ENCODE results near the gene ADGRG6.

The ADGRG6 gene

DNA sequence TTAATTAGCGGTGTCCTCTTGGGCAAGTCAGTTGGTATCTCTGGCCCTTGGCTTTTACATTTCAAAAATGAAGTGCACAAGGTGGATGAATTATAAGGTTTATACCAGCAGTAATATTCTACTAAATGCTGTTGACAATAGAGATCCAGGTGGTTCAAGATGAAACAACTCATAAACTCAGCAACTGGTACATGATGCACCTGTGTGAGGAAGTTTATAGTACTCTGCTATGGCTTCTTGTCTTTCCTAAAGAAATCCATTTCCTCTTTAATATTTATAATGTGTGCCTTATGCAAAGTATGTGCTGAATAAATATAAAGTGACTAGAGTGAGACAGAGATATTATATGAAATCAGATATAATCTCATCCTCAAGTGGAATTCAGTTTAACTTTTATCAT lies 48.5 kb downstream of the ADGRG6 start:
- no peak for DNase-seq

- DNase-seq: no peak
Measured at GRCh38 chr6:142353690-142354089, 51.9 kb downstream of the ADGRG6 start.

- no peak for DNase-seq
Measured at GRCh38 chr6:142354650-142355049, 52.8 kb downstream of the ADGRG6 start.

DNA sequence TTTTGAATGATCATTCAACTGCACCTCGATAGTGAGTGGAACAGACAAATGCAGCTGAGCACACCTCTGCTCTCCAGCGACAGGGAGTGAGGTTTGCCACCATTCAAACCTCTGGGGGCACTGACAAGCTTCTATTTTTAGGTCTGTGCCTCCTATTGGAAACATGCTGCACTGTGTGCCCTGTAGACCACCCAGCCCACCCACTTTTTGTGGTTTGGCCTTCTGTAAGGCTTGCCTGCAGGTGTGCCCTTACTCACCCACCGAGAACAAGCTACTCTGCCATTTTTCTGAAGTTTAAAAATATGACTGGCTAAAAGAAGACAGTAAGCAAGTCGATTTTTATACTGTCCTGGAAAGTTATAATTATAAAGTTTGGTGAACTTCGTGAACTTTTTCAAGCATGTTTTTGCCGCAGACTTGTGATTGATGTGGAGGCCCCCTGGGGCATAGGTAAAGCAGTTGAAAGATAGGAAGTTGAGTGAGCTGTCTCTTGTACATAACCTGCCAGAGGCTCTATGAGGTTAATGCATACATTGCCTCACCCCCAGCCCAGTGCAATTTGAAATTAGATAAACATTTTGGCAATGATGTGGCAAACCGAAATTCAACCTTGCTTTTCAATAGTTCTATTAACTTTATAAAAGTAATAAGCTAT lies 53.8 kb downstream of the ADGRG6 start:
- no peak for DNase-seq

GRCh38 chr6:142356201-142356883 lies 54.5 kb downstream of the ADGRG6 start:
- no peak for DNase-seq

- no peak for DNase-seq
Measured at GRCh38 chr6:142356884-142357225, 55.0 kb downstream of the ADGRG6 start.

- DNase-seq: no peak
Measured at GRCh38 chr6:142357879-142358278, 56.1 kb downstream of the ADGRG6 start.

- DNase-seq: no peak
Measured at GRCh38 chr6:142359271-142359960, 57.6 kb downstream of the ADGRG6 start.

- DNase-seq: no peak
Measured at GRCh38 chr6:142361345-142361744, 59.5 kb downstream of the ADGRG6 start.

GRCh38 chr6:142361779-142362750 lies 60.3 kb downstream of the ADGRG6 start:
- DNase-seq: no peak

- DNase-seq: no peak
Measured at GRCh38 chr6:142367061-142367460, 65.3 kb downstream of the ADGRG6 start.

- no peak for DNase-seq
Measured at GRCh38 chr6:142367501-142368018, 65.8 kb downstream of the ADGRG6 start.

DNA sequence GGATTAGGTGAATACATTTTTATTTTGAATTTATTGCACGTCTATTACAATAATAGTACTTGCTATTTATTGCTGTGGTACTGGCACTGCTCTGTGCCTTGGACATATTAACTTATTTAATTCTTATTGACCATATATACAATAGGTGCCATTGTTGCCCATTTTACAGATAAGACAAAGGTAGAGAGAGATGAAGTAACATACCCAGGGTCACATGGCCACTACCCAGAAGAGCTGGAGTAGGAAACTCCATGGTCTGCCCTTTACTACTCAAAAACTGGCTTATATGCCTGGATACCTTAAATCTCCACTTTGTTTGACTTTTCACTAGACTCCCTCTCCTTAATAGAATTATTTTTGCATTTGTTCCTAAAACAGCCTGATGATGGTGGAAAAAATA lies 67.5 kb downstream of the ADGRG6 start:
- no peak for DNase-seq

- no peak for DNase-seq
Measured at GRCh38 chr6:142372348-142372747, 70.5 kb downstream of the ADGRG6 start.

GRCh38 chr6:142373268-142374090 lies 71.7 kb downstream of the ADGRG6 start:
- DNase-seq: no peak

DNA sequence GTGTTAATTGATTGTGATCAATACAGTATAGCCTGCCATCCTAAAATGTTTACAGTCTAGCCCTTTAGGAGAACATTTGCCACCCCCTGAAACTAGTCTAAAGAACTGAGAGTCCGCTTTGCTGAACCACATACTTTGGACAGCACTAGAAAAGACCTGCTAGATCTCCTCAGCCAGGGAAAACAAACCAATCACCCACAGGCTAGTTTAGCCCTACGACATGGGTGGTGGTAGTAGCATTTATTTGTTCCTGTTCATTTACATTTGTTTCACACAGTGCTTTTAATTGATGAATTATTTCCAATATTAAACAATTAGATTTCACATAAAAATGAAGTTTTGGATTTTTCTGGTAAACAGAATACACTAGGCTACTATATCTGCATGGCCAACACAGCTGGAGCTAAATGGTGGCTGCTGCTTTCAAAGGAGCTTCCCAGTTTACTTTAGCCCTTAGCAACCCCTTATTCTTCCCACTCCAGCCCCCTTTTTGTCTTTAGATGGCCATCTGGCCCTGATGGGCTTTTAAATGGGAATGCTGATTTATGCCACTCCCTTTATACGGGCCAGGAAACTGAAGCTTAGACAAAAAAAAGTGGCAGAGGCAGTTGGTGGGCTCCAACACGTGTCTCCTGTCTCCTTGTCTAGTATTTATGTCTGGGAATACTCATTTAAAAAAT lies 72.4 kb downstream of the ADGRG6 start:
- DNase-seq: no peak

DNA sequence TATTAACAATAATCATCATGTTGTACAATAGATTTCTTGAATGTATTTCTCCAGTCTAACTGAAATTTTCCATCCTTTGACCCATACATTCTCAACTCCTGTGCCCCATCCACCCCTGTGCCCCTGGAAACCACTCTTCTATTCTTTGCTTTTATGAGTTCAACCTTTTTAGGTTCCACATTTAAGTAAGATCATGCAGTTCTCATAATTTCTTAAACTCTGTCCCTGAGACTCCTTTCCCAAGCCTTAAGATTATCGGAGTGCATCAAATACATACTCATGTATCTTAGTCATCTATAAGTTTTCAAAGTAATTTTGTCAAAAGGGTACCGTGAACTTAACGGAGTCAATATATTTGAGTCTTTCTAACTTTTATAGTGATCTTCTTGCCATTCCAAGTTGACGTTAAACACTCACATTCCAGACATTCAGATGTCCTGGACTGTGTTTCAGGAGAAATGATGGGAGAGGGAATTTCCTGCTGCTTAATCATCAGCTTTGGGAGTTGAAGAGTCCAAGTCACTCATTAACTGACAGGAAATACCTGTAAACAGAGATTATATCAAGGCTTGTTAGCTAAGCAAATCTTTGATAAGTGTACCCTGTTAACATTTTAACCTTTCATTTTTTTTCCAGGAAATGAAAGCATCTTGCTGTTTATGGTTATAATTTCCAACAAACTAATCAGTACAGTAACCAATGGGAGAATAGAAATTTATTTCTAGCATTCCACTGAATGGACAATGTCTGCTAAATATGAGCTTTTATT lies 73.3 kb downstream of the ADGRG6 start:
- DNase-seq: no peak

DNA sequence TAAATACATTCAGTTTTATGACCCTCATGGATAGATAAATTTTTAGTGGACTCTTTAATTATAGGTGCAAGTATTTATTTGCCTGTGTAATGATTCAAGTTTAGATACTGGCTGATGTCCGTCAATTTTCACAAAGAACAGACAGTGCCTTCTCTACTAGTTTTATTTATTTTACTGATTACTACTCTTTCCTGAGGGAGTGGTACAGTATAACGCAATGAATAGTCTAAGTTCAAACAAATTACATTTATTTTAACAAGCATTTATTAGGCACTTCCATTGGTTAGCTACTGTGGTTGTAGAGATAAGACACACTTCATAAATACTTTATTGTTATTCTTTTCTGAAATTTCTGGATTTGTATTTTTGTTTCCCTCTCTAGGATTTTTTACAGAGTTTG lies 74.3 kb downstream of the ADGRG6 start:
- DNase-seq: no peak

- peak; percentile 2 for DNase-seq
Measured at GRCh38 chr6:142376800-142377496, 75.1 kb downstream of the ADGRG6 start.

GRCh38 chr6:142377497-142377848 lies 75.7 kb downstream of the ADGRG6 start:
- peak; percentile 41 for DNase-seq
